ENCODE measurements around the gene DISC1. TPM values are rescaled to one million over a fixed set of nuclear protein-coding genes. Genes with fewer than 3 reads are reported as not detected.

DISC1 gene
- total and polyA plus RNA-seq, 2 of the 13 experiments (the other 11 are each of a cell fraction or from before 2014, with no cell fraction given): 4.2 to 4.6 TPM

GRCh38 chr1:231806623-231807495 lies 180.3 kb downstream of the DISC1 start (continued):
- TF ChIP-seq RERE (CRISPR knock-in tag; IDR thresholded peaks at IDR 0.05; ENCODE audit: low read depth): no peak
- TF ChIP-seq CTCF (CRISPR knock-in tag; IDR thresholded peaks at IDR 0.05): peak; percentile 84
- no peak for TF ChIP-seq ZNF678 (CRISPR knock-in tag; IDR thresholded peaks at IDR 0.05)
- TF ChIP-seq RAD21 (CRISPR knock-in tag; IDR thresholded peaks at IDR 0.05): peak; percentile 75
- TF ChIP-seq KLF13 (CRISPR knock-in tag; IDR thresholded peaks at IDR 0.05): no peak
- no peak for TF ChIP-seq ZNF276 (CRISPR knock-in tag; IDR thresholded peaks at IDR 0.05; ENCODE audit: low read depth)
- no peak for TF ChIP-seq TIGD3 (CRISPR knock-in tag; IDR thresholded peaks at IDR 0.05; ENCODE audit: borderline replicate concordance)
- TF ChIP-seq KDM6A (CRISPR knock-in tag; IDR thresholded peaks at IDR 0.05; ENCODE audit: low read depth): no peak
- no peak for TF ChIP-seq MTERF4 (CRISPR knock-in tag; IDR thresholded peaks at IDR 0.05)
- TF ChIP-seq ISX (CRISPR knock-in tag; conservative IDR thresholded peaks at IDR 0.05): no peak
- TF ChIP-seq SMC3 (IDR thresholded peaks at IDR 0.05; ENCODE audit: low read length): peak; percentile 24
- TF ChIP-seq STAG1 (CRISPR knock-in tag; IDR thresholded peaks at IDR 0.05): peak; percentile 76
- no peak for TF ChIP-seq CHD4 (IDR thresholded peaks at IDR 0.05; ENCODE audit: borderline replicate concordance, low read length)
- no peak for TF ChIP-seq ZNF615 (CRISPR knock-in tag; IDR thresholded peaks at IDR 0.05; ENCODE audit: borderline replicate concordance)
- no peak for TF ChIP-seq NKX3-1 (CRISPR knock-in tag; IDR thresholded peaks at IDR 0.05)
- no peak for TF ChIP-seq KDM1A (CRISPR knock-in tag; IDR thresholded peaks at IDR 0.05)
- TF ChIP-seq ZBTB7B (CRISPR knock-in tag; IDR thresholded peaks at IDR 0.05): no peak
- TF ChIP-seq GATAD1 (CRISPR knock-in tag; IDR thresholded peaks at IDR 0.05): no peak
